CD4-positive, CD25-positive, alpha-beta regulatory T cell (primary cell): ENCODE results near the gene TLX2. TPM values are rescaled to one million over a fixed set of nuclear protein-coding genes. Genes with fewer than 3 reads are reported as not detected.
A peak's percentile ranks its signal among the peaks of the same experiment; 100 is the strongest.
"Not testable (repeated sequence)": the region's sequence is repeated elsewhere in the genome, so short reads cannot be mapped to it uniquely, and the experiment has no call there.

Experiments used
- ATAC-seq, 2 donors: fragments of 150-1000 bp; cut with Tn5 transposase; one replicate each; pipeline ENCODE4 v1.10.0; 2021; ENCODE audit warnings: low read depth in 2 of 2, moderate number of reproducible peaks in 2 of 2, moderate library complexity in 1 of 2
- DNase-seq, 3 donors: peaks; one replicate each; pipeline versions ENCODE4 v3.0.0 to v3.0.0-alpha.2; 2012 to 2022; ENCODE audit warnings: mixed read lengths in 1 of 3
- H3K27ac ChIP-seq: one replicate; pipeline ENCODE4 v1.7.0; 2013; ENCODE audit warnings: mild to moderate bottlenecking, low read length; ENCODE audit not compliant: insufficient read depth, poor library complexity, severe bottlenecking
- H3K27me3 ChIP-seq: one replicate; pipeline ENCODE4 v1.7.0; 2013; ENCODE audit warnings: low read length; ENCODE audit not compliant: control insufficient read depth, insufficient read depth
- H3K36me3 ChIP-seq: one replicate; pipeline ENCODE4 v1.7.0; 2013; ENCODE audit warnings: mild to moderate bottlenecking, low read length, moderate library complexity; ENCODE audit not compliant: control insufficient read depth, insufficient read depth
- H3K4me1 ChIP-seq: 2 replicates; pipeline ENCODE4 v1.7.0; 2013; ENCODE audit warnings: mild to moderate bottlenecking, low read length; ENCODE audit not compliant: insufficient read depth, control insufficient read depth, poor library complexity, severe bottlenecking
- H3K4me3 ChIP-seq: one replicate; pipeline ENCODE4 v1.7.0; 2013; ENCODE audit warnings: low read depth, mild to moderate bottlenecking, low read length, moderate library complexity
- H3K9me3 ChIP-seq, 2 experiments: 1 replicate in 1 of 2; 2 replicates in 1 of 2; pipeline ENCODE4 v1.7.0; 2013; ENCODE audit warnings: low read length in 2 of 2, mild to moderate bottlenecking in 1 of 2, moderate library complexity in 1 of 2; ENCODE audit not compliant: control insufficient read depth in 2 of 2
- H3K27ac Mint-ChIP-seq, 3 donors: one replicate each; pipeline ENCODE4 v1.8.0; 2020 to 2022; ENCODE audit warnings: mild to moderate bottlenecking in 3 of 3, mixed read lengths in 3 of 3, moderate library complexity in 2 of 3
- H3K27me3 Mint-ChIP-seq: one replicate; pipeline ENCODE4 v1.8.0; 2022; ENCODE audit warnings: mild to moderate bottlenecking, mixed read lengths
- H3K36me3 Mint-ChIP-seq: one replicate; pipeline ENCODE4 v1.8.0; 2020; ENCODE audit warnings: mixed read lengths
- H3K4me1 Mint-ChIP-seq, 4 donors: one replicate each; pipeline ENCODE4 v1.8.0; 2020 to 2022; ENCODE audit warnings: mixed read lengths in 4 of 4, mild to moderate bottlenecking in 1 of 4
- H3K4me3 Mint-ChIP-seq, 4 donors: one replicate each; pipeline ENCODE4 v1.8.0; 2020 to 2022; ENCODE audit warnings: mild to moderate bottlenecking in 4 of 4, mixed read lengths in 4 of 4, moderate library complexity in 3 of 4
- H3K9me3 Mint-ChIP-seq, 7 donors: one replicate each; pipeline ENCODE4 v1.8.0; 2020 to 2022; ENCODE audit warnings: mixed read lengths in 7 of 7, mild to moderate bottlenecking in 3 of 7, moderate library complexity in 2 of 7
- polyA plus RNA-seq, 4 donors: library from polyadenylated mRNA; unstranded; fragments of 300-500 nt; fragmentation: Illumina TruSeq; gene quantifications; one replicate each; pipeline ENCODE4 v1.2.3, GENCODE V29; 2021
- total RNA-seq: library from RNA; stranded (reverse); gene quantifications from one replicate; pipeline ENCODE4 v1.2.3, GENCODE V29; 2022

Gene TLX2
- total and polyA plus RNA-seq, 5 donors from 2014 or later, result 0.10 to 0.14 TPM; not detected in 3

DNA sequence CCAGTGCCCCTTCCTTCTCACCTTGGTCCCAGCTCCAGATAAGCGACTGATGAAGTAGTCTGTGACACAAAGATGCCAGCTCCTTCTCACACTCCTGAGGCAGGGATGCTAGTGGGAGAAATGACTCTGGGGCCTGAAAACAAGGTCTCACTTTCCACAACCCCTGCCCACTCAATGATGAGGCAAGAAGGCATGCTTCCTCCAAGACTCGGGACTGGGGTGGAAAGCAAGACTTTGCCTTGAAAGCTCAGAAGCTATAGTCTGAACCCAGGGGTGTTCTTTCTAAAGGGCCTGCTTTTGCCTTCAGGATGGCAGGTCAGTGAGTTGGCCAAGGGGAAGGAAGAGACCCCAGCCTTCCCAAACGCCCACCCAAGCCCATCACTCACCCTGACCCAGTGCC is 32.8 kb upstream of the TLX2 start:
- H3K36me3 Mint-ChIP-seq, result peaks cover 18% of the 10 kb centered on the region
- peaks cover 21% of the 10 kb centered on the region for H3K36me3 ChIP-seq
- ATAC-seq, result no peak
- H3K27me3 ChIP-seq, result no peaks in the 10 kb centered on the region
- H3K9me3 ChIP-seq, result no peaks in the 10 kb centered on the region
- H3K4me3 ChIP-seq, result peak overlapping the region; percentile 44
- no peaks in the 10 kb centered on the region for H3K9me3 Mint-ChIP-seq
- H3K27ac Mint-ChIP-seq, result no peak overlapping the region
- no peak for DNase-seq
- H3K4me1 Mint-ChIP-seq, result peaks cover 0 to 53% (median 25%) of the 10 kb centered on the region in 4 donors
- peaks cover 22% of the 10 kb centered on the region for H3K4me1 ChIP-seq
- no peaks in the 10 kb centered on the region for H3K27me3 Mint-ChIP-seq
- peak overlapping the region; percentile 15 to 100 (median 98) for H3K4me3 Mint-ChIP-seq
- peak overlapping the region; percentile 91 for H3K27ac ChIP-seq

DNA sequence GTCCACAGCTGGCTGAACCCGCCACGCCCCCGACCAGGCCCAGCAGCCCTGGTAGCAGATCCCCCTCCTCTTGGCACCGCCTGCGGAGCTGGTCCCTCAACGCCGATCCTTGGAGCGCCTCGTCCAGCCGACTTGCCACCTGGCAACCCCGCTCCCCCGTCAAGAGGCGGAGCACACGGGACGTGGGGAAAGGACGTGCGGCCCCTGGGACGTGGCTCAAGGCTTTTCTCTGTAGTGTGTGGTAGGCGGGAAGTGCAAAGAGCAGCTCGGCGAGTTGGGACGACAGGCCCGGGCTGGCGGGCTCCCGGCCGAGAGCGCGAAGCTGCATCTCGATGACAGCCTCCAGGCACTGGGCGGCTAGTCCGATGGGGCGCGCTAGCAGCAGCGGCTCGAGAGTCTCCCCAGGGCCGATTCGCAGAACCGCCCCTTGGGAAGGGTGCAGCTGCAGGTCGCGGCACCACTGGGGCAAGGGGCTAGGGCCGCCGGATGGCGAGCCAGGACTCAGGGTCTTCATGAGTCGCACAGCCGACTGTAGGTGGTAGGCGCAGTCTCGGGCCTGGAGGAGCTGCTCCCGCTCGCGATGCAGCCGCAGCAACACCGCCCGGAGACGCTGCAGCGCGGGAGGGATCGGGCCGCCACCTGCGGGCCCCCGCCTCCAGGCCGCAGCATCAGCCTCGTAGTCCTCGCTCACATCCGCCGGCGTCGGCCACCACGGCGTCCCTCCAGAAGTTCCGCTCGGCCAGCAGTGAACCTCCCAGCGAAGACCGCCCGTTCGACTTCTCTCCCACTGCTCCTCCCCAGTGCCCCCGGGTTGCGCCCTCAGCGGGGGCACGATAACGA is 32.1 kb upstream of the TLX2 start:
- no peaks in the 10 kb centered on the region for H3K27me3 Mint-ChIP-seq

DNA sequence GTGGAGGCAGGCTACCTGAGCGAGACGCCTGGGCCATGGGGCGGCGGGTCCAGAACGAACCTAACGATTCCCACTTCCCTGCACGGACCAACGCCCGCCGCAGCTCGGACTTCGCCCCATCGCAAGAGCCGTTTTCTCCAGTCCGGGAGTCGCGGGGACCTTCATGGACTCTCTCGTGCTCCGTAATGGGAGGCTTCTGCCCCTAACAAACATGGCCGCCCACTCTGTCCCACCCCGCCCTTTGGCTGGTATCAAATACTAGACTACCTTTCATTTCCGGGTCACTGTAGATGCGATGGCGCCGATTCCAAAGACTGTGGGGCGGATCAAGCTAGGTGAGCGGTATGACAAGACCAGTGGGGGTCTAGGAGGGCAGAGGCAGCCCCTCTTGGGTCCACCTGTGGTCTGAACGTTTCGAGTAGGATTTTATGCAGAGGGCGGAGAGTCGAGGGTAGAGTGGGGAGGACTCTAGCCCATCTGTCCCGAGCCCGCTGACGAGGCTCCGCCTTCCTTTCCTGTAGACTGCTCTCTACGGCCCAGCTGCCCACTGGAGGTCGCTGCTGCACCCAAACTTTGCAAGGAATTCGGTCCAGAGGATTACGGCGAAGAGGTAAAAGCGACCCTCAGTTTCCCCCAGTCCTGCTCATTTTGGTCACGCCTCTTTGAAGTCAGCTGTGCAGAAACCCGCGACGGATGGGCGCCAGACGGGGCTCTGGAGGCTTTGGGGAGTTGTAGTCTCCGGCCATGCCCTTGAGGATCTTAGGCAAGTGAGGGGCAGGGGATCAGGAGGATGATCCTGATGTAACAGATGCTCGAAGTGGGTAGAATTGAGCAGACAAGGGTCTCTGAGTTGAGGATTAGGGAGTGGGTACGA is 31.2 kb upstream of the TLX2 start, which contains the start of the genes CCDC142 and TTC31:
Gene CCDC142 (minus strand): TSS at position 198 of the 874 bp plus-strand sequence. CDS start 161 bp downstream, at position 37.
Gene TTC31 (plus strand): TSS at position 281 of the 874 bp plus-strand sequence. CDS start 15 bp downstream, at position 296.
- Mint-ChIP-seq H3K27me3 (no peaks in the 10 kb centered on the region), H3K27ac (peak within 1 kb of the TSS; percentile 90 to 100 (median 99)), H3K4me3 (peak within 1 kb of the TSS; percentile 98 to 100 (median 100)), H3K4me1 (peaks cover 0 to 53% (median 25%) of the 10 kb centered on the region in 4 donors), H3K36me3 (peaks cover 18% of the 10 kb centered on the region), H3K9me3 (no peaks in the 10 kb centered on the region)
- ATAC-seq (peak; percentile 92 to 94), DNase-seq (peak; percentile 89 to 96 (median 96))
- Histone ChIP-seq H3K27me3 (no peaks in the 10 kb centered on the region), H3K9me3 (no peaks in the 10 kb centered on the region), H3K27ac (peak within 1 kb of the TSS; percentile 91), H3K4me3 (peak within 1 kb of the TSS; percentile 94), H3K4me1 (peaks cover 22% of the 10 kb centered on the region), H3K36me3 (peaks cover 21% of the 10 kb centered on the region)

More for the DNA sequence above, 32.1 kb upstream of the TLX2 start:
- peak; percentile 27 to 35 for ATAC-seq
- Histone ChIP-seq H3K4me1 (peaks cover 22% of the 10 kb centered on the region), H3K36me3 (peaks cover 24% of the 10 kb centered on the region), H3K4me3 (peak overlapping the region; percentile 94), H3K27me3 (no peaks in the 10 kb centered on the region), H3K9me3 (no peaks in the 10 kb centered on the region), H3K27ac (peak overlapping the region; percentile 91)
- H3K9me3 Mint-ChIP-seq, result no peaks in the 10 kb centered on the region
- peak; percentile 26 to 72 (median 43) for DNase-seq
- H3K4me1 Mint-ChIP-seq, result peaks cover 0 to 53% (median 27%) of the 10 kb centered on the region in 4 donors
- H3K36me3 Mint-ChIP-seq, result peaks cover 23% of the 10 kb centered on the region
- H3K4me3 Mint-ChIP-seq, result peak overlapping the region; percentile 98 to 100 (median 100)
- peak overlapping the region; percentile 90 to 100 (median 99) for H3K27ac Mint-ChIP-seq

DNA sequence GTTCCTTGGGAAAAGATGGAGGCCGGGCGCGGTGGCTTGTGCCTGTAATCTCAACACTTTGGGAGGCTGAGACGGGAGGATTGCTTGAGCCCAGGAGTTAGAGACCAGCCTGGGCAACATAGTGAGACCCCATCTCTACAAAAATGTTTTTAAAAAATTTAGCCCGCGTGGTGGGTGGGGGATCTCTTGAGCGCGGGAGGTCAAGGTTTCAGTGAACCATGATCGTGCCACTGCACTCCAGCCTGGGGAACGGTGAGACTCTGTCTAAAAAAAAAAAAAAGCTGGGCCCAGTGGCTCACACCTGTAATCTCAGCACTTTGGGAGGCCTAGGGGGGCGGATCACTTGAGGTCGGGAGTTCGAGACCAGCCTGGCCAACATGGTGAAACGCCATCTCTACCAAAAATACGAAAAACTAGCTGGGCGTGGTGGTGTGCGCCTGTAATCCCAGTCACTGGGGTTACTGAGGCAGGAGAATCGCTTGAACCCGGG is 30.5 kb upstream of the TLX2 start:
- Histone ChIP-seq H3K4me3 (peak overlapping the region; percentile 94), H3K27ac (peak overlapping the region; percentile 91), H3K36me3 (peaks cover 26% of the 10 kb centered on the region), H3K4me1 (peaks cover 22% of the 10 kb centered on the region)
- Mint-ChIP-seq H3K4me1 (peaks cover 0 to 53% (median 25%) of the 10 kb centered on the region in 4 donors), H3K4me3 (peak overlapping the region; percentile 98 to 100 (median 100)), H3K27ac (peak overlapping the region; percentile 90 to 100 (median 99)), H3K36me3 (peaks cover 18% of the 10 kb centered on the region)
- H3K27me3 Mint-ChIP-seq, DNase-seq, ATAC-seq, H3K9me3 ChIP-seq, H3K27me3 ChIP-seq, H3K9me3 Mint-ChIP-seq: not testable (repeated sequence)

DNA sequence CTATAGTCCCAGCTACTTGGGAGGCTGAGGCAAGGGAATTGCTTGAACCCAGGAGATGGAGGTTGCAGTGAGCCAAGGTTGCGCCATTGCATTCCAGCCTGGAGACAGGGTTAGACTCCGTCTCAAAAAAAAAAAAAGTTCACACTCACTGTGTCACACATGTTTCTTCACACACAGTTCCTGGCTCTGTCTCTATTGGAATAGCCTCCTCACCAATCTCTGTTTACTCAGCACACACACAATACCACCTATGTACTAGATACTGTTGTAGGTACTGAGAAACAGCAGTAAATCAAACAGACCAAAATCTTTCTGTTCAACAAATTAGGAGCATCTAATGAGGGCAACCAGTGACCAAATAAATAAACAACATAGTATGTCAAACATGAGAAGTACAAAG is 28.1 kb upstream of the TLX2 start:
- Mint-ChIP-seq H3K36me3 (peaks cover 30% of the 10 kb centered on the region), H3K4me1 (peaks cover 0 to 37% (median 19%) of the 10 kb centered on the region in 4 donors), H3K27ac (no peak overlapping the region), H3K4me3 (peak overlapping the region in 1 of 4 donors; percentile 61), H3K27me3 (no peaks in the 10 kb centered on the region), H3K9me3 (peaks cover 0 to 2% (median 0%) of the 10 kb centered on the region in 7 donors)
- Histone ChIP-seq H3K27me3 (no peaks in the 10 kb centered on the region), H3K4me3 (no peak overlapping the region), H3K9me3 (no peaks in the 10 kb centered on the region), H3K27ac (no peak overlapping the region), H3K36me3 (peaks cover 36% of the 10 kb centered on the region), H3K4me1 (peaks cover 15% of the 10 kb centered on the region)
- ATAC-seq (no peak), DNase-seq (no peak)

DNA sequence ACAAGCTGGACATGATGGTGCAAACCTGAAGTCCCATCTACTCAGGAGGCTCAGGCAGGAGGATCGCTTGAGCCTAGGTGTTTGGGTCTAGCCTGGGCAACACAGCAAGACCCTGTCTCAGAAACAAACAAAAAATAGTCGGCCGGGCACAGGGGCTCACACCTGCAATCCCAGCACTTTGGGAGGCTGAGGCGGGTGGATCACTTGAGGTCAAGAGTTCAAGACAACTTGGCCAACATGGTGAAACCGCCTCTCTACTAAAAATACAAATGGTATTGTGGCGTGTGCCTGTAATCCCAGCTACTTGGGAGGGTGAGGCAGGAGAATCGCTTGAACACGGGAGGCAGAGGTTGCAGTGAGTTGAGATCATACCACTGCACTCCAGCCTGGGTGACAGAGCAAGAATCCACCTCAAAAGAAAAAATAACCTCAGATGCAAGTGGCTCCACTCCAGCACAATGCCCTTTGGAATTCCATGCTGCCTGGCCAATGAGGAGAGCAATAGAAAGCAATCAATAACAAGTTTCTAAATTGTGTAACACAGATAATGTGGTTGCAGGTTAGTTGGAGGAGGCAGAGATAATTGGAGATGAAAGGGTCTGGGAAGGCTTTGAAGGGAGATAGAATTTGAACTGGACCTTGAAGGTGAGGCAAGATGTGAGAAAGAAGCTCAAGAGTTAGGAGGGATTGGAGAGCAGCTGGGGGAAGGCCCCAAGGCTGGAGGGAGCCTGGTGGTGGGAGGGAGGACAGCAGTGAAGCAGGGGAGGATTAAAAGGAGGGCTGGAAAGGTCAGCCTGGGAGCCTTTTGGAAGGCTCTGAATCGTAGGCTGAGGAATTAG is 25.4 kb upstream of the TLX2 start:
- Histone ChIP-seq H3K4me1 (no peaks in the 10 kb centered on the region), H3K36me3 (peaks cover 60% of the 10 kb centered on the region), H3K27me3 (no peaks in the 10 kb centered on the region), H3K27ac (no peak overlapping the region), H3K9me3 (no peaks in the 10 kb centered on the region), H3K4me3 (no peak overlapping the region)
- Mint-ChIP-seq H3K36me3 (peaks cover 36% of the 10 kb centered on the region), H3K27me3 (no peaks in the 10 kb centered on the region), H3K4me3 (no peak overlapping the region), H3K9me3 (peaks cover 0 to 2% (median 0%) of the 10 kb centered on the region in 7 donors), H3K4me1 (peaks cover 0 to 17% (median 7%) of the 10 kb centered on the region in 4 donors), H3K27ac (no peak overlapping the region)
- DNase-seq (no peak), ATAC-seq (no peak)
